HG02759 (cell line): Measurements from ENCODE around the gene TRIO.
A peak's percentile ranks its signal among the peaks of the same experiment; 100 is the strongest.

Experiments
- ATAC-seq: cut with Tn5 transposase; IDR thresholded peaks from one replicate; pipeline ENCODE4 v1.9.1; 2021; ENCODE audit warnings: mild to moderate bottlenecking, moderate library complexity; ENCODE audit not compliant: unreplicated experiment

TRIO gene

DNA sequence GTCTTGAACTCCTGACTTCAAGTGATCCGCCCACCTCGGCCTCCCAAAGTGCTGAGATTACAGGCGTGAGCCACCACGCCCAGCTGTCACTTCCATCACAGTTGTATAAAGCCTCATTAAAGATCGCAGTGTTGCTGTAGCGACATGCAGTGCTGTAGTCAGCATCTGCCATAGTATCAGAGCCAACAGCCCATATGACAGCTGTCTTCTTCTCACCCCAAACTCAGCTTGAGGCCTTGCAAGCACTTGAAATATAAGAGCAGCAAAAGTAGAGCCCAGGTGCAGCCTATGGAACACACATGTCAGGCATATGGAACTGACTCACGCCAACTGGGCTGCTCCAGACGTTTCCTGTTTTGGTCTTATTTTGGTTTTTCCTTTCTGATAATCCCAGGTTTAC lies 167.8 kb downstream of the TRIO start:
- no peak for ATAC-seq

DNA sequence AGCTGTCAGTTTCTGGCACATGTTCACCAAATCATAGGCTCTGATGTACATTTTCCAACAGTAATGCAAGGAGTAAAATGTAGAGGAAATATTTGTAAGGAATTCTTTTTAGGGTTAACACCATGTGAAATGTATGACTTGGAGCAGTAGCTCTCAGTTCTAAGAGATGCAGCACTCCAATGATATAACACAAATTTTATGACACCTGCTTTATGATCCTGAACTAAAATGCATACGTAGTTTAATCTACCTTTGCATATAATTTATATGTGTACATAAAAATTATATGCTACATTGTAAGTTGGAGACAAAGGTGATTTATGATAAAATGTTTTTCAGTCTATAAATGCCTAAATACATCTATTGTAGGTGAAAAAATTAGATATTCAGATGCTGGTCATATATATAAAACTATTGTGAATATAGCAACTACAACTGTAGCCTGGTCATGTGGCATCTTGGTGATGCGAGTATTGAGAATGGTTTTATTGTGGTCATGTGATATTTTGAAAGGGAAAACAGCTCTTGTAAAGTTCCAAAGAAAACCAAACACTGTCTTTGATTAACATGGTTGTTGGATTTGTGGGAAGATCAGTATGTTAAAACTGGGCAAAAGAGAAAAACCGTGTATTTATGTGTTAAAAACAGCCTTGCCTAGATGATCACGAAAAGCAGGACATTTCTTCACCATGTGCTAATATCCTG lies 171.0 kb downstream of the TRIO start:
- ATAC-seq: no peak

DNA sequence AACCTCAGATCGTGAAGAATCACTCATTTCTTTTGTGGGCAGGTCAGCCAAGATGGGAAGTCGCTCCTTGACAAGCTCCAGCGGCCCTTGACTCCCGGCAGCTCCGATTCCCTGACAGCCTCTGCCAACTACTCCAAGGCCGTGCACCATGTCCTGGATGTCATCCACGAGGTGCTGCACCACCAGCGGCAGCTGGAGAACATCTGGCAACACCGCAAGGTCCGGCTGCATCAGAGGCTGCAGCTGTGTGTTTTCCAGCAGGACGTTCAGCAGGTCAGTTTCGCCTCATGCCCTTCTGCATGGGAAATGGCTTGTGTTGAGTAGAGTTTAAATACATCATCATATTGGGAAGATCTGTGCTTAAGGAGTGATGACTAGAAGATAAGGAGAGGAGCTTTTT lies 173.3 kb downstream of the TRIO start:
- no peak for ATAC-seq

DNA sequence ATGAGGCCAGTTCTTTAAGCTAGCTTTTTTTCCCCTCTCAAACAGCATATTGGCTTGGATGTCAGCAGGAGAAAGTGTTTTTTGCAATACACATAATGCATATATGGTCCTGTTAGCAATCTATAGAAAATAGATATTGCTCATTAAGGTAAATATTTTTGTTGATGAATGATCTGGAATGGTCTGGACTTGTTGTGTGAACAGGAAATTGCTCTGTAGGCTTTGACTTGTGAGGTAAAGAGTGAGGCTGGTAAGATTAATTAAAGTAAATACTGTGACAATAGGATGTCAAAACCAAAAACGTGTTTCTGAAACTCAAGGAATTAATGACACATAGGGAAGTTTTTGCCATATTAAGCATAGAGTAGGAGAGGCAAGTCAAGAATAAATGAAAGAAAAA lies 176.0 kb downstream of the TRIO start:
- no peak for ATAC-seq

DNA sequence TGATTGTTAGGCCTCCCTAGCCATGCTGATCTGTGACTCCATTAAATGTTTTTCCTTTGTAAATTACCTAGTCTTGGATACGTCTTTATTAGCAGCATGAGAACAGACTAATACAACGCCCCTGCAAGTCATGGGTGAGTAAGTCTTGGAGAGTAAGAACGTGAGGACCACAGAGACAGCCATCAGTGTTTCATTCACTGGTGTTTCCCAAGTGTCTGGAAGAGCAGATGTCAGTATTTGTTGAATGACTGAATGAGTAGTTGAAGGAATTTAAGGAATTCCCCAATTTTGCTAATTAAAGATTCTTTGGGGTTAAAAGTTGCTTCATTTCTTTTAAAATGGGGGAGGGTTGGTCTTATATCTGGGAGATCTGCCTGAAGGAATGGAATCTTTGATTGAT lies 178.8 kb downstream of the TRIO start:
- no peak for ATAC-seq

DNA sequence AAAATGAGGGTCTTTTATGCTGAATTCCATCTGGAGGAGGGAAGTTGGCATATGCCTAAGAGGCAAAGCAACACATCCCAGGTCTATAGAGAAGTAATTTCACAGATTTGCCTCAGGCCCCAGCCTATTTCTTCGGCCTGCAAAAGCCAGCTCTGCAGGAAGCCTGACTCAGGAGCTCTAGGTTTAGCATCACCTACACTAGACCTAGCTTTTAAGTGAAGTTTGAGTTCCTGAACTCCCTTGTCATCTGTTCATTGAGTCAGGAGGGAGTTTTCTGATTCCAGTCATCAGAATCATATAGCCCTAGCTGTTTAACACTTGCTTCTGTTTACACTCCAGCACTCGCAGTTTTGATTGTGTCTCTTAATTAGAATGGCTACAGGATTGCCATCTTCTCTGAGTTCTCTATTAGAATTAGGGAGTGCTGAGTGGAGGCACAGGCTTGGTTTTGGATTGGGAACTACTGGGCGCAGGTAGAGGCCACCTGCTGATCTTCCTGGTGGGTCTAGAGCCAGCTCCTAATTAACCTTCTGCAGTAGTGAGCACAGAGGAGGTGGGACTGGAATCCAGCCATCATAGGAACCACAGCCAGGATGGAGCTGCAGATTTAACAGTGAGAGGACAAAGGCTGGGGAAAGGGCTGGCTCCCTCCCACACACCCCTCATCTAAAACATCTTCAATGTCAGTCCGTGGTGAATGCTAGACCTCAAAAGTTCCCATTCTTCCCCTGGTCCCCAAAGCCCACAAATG lies 179.5 kb downstream of the TRIO start:
- no peak for ATAC-seq

DNA sequence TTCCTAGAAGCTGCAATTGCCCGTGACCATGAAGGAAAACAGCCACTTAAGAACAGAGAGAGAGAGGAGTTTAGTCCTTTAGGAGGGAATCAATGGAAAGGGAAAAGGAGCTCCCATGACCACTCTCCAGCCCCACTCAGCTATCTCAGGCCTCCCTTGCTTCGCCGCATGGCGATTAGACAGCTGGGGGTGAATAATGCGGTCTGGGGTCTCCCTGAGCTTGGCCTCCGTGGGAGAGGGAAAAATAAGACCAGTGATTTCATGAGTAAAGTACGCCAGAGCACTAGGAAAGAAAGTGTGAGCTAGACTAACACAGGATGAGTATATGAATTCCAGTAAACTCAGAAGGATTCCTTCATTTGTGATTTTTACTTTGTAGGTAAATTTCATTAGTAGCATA lies 180.3 kb downstream of the TRIO start:
- ATAC-seq: no peak

DNA sequence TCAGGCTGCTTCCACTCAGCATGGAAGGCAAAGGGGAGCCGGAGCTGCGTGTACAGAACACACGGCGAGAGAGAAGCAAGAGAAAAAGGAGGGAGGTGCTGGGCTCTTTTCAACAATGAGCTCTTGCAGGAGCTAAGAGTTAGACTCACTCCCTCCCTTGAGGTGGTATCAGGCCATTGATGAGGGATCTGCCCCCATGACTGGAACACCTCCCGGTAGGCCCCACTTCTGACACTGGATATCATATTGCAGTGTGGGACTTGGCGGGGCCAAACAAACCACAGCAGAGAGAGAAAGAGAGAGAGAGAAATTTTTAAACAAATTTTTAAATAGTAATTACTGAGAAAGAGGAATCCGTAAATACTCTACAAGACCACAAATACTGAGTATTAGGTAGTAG lies 182.2 kb downstream of the TRIO start:
- ATAC-seq: no peak

DNA sequence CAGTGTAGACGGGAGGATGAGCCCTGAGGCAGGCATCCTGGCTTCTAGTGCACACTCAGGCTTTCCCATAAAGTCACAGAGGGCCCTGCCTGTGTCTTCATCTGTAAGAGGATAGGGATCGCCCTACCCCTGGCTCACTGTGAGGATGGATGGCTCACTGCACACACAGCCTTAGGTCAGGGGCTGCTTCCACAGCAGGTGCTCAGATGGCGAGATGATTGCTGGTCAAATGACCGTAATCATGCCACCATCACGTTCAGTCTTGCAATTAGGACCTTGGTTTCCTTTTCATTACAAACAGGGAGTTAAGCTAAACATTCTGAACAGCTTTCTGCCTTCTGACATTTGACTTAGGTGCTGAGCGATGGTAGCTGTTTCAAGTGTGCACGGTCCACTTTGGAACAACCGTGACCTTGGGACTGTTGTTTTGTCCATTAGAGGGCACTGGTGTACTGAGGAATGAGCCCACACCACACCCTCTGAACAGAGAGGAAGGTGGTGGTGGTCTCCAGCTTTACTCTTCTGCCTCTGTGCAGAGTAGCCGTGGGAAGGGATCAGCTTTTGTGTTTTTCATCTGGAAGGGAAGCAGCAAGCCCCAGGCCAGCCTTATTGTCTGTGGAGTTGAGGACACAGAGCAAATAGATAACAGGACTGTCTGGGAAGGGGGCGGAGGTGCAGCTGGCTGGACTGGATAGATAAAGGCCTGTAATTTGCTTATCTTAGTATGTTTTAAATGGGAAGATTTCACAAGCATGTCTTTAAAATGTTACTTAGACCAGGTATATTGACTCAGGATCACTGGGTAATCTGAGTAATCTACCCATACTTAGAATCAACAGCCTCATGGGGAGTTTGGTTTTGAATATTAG lies 183.1 kb downstream of the TRIO start:
- no peak for ATAC-seq

DNA sequence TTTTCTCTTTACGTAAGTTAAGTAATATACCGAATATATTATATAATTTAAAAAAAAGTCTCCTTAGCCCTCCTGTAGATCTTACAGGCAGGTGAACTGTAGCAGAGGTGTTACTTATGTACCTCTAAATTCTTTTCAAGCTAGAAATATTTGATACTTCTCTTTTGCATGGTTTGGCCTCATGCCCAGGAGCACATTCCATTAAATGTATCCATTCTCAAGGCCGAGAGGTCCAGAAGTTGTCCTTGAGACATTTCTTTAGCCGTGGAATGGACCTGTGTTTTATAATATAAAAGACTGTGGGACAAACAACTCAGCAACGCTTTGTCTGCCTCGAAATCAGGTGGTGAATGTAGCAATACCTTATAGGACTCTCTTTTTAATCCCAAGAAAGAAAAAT lies 184.5 kb downstream of the TRIO start:
- ATAC-seq: no peak

DNA sequence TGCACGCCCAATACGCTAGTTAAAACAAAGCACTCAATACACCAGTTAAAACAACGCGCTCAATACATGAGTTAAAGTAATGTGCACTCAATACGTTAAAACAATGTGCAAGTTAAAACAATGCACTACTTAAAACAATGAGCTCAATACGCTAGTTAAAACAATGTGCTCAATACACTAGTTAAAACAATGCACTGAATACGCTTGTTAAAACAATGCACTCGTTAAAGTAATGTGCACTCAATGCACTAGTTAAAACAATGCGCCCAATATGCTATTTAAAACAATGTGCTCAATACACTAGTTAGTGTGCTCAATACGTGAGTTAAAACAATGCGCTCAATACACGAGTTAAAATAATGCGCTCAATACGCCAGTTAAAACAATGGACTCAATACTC lies 185.0 kb downstream of the TRIO start:
- ATAC-seq: no peak

DNA sequence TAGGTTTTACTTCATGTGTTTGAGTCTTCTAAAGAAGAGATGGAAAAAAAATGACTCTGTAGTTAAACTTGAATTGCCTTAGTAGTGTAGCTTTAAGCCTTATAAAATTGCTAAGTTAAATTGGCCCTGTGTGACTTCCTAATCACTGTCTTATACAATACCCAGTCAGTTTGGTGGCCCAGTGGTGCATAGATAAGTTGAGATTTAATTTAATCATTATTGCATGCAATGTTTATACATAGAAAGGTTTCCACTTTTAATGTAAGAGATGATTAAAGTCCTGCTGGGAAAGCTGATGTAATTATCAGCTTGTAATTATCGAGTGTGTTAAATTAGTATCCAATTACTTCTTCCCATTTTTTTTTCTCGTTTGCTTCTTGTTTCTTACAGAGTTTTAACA lies 187.1 kb downstream of the TRIO start:
- ATAC-seq: no peak

DNA sequence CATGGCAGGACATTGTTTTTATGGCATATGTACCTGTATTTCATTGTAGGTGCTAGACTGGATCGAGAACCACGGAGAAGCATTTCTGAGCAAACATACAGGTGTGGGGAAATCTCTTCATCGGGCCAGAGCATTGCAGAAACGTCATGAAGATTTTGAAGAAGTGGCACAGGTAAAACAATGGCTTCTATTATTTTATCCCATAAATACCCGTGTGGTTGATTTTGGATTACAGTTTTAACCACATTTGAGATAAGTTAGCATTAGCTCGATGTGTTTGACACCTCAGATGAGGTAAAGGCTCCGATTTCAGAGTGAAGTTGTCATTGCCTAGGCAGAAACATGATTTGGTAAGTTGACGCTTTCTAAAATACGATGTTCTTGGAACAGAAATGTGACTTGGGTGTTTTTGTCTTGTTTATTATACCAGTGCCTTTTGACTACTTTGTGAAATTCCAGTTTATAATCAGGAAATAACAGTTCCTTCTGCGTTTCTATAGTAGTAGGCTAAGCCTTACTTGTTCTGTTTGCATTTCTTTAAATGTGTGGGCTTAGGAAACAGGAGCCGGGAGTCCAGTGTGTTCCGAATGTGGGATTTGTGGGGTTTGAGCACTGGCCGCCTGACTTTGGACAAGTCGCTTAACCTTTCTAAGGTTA lies 187.7 kb downstream of the TRIO start:
- no peak for ATAC-seq

DNA sequence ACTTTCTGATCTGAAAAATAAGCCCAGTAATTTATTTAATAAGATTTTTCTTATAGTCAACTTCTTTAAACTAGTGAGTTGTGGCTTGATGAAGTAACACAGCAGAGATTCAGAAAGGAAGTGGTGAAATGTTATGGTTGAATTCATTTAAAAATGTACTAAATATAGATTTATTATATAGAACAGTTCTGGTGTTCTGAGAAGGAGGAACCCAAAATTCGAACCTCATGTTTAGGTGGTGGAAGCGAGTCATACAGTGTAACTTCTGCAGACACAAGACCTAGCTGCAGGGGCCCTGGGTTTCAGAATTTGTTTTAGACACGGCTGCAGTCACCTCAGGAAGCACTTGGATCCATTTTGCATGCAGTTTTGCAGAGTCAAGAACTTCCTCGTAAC lies 188.2 kb downstream of the TRIO start:
- peak; percentile 77 for ATAC-seq

DNA sequence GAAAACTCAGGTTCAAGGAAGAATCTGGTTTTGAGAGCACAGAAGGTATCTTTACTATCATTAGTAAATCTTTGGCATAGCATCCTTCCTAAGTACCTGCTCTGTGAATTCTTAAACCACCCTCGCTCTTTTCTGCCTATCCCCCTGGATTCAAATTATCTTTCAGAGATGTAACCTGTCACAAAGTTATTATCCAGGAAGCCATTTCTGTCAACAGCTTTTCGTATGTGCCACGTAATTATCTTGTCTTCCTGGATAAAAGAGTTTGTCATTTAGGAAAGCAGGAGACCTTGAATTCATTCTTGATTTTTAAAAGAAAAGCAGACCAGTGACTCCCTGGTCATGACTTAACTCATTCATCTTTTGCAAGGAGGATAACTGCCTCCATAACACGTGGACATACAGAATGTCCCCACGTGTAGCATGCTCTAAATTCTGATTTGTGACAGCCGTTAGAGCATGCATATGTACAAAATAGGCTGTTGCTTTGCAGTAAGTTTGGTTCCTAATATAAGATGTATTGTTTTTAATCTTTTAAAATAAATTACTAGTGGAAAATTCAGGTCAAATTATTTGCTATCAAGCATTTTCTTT lies 189.0 kb downstream of the TRIO start:
- no peak for ATAC-seq

DNA sequence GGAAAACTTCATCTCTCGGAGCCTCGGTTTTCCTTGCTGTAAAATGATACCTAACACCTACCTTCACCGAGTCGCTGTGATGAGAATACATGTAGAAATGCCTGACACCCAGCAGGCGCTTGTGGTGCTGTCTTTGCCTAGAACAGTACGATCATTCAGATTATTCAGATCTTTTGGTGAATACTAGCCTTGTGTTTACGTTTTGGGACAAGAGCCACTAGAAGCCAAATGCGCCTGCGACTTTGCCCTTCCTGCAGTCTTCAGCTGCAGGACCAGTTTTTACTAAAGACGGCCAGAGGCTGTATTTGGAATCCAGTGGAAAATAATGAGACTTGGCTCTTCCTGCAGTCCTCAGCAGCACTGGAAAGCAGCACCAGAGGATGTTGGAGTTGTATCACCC lies 189.6 kb downstream of the TRIO start:
- no peak for ATAC-seq

DNA sequence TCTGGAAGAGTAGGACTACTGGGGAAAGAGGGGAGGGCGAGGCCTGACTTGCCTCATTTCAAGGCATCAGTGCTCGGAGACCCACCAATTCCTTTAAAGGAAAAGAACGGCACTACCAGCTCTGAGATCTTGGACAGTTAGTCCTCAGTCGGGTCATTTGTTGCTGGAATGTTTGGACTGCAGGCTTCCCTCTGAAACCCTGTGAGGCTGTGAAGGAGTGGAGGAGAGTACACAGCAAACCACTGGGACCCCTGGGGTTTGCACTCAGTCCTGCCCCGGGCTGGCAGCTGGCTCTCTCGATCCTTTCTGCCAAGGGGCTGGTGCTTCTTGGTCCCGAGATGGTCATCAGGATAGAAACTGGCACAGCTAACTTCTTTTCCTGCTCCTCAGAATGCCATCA lies 194.5 kb downstream of the TRIO start:
- no peak for ATAC-seq

DNA sequence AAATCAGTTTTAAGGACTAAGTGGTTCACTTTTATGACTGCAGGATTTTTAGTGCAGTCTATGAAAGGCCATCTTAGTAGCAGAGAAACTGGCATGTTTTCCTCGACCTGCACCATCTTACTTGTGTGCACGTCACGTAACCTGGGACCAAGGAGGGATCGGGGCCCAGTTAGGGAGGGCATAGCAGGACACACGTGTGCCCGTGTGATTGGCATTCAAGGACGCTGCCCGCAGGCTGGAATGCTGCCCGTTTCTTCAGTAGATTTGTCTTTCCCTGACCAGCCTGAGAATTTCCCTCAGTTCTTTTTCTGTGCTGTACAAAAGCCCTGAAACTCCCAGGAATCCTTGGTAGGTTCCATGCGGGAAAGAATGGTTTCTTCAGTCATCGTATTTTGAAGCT lies 196.3 kb downstream of the TRIO start:
- ATAC-seq: no peak

DNA sequence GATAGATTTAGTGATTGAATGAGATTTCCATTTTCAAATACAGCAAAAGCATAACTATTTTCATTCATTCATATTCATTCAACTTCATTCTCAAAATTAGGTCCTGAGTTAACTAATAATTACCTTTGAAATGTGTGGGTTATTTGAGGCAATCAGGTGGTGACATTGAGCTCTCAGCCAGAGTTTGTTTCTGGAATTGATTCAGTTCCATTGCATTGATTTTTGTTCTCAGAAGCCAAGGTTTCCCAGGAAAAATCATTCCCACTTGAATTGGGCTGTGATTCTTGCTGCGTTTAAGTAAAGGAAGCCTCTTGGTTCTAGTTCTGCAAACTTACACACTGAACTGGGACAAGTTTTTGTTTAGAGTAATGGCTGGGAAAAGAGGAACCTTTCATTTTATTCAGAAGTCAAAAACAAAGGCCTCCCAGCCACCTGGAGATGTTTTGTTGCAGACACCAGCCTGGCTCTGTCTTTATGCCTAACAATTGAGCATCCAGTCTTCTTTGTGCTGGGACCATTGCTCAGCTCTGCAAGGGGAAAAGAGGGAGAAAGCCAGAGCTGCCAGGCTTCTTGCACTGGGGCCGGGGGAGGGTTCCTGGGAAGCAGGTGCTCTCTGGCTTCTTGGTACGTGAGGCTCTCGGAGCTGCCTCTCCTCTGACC lies 198.6 kb downstream of the TRIO start:
- peak; percentile 12 for ATAC-seq

DNA sequence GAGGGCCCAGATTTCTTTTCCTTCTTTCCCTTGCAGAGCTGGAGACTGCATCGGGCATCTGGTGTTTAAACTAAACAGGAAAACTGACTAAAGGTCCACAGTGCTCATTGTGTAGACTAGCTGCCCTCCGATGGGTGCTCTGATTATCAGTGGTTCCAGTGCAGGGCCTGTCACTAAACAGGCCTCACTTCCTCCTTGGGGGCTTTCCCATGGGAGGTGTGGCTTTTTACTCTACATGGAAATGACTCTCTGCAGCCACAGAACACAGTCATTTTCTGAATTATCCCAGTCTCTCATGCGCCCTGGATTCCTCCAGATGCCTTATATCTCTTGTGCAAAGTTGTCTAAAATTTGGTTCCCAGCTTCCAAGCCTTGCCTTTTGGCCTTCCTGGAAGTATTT lies 199.2 kb downstream of the TRIO start:
- ATAC-seq: peak; percentile 99
